ENCODE measurements around the gene FGFRL1. TPM values are rescaled to one million over a fixed set of nuclear protein-coding genes. Genes with fewer than 3 reads are reported as not detected.

Gene FGFRL1
- total RNA-seq, 6 experiments from 2014 or later, result 27.9 to 60.1 (median 45.7) TPM

DNA sequence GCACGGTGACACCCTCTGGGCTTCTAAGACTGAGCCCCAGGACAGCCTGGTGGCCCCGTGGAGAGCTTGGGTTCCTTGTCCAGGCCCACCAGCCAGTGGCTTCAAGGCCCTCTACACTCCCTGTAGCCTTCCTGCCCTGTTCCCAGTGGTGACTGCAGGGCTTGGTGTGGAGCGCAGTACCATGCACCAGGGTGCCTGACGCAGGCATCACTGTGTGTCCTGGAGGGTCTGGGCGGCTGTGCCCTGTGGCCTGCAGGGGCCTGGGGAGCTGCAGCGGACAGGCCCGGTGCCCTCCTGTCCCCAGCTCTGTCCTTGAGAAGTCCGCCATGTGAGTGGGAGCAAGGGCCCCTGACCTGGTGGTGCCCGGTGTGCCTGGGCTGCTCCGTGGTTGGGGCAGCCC is 4.3 kb downstream of the FGFRL1 start:
- Histone ChIP-seq H3K36me3 (peaks cover 0 to 8% (median 0%) of the 10 kb centered on the region in 4 donors), H3K27ac (no peak overlapping the region), H3K9me3 (no peaks in the 10 kb centered on the region), H3K4me1 (peaks cover 0 to 18% (median 7%) of the 10 kb centered on the region in 4 donors), H3K4me3 (no peak overlapping the region), H3K27me3 (no peaks in the 10 kb centered on the region)
- WGBS (ENCODE audit: insufficient coverage, low coverage, low lambda C conversion rate, missing lambda C conversion rate), result no CpG with 5 or more reads among the region's 10 CpGs
- no peak for ATAC-seq
- TF ChIP-seq POLR2A (IDR thresholded peaks at IDR 0.05), result no peak
- TF ChIP-seq, protein P1, sequence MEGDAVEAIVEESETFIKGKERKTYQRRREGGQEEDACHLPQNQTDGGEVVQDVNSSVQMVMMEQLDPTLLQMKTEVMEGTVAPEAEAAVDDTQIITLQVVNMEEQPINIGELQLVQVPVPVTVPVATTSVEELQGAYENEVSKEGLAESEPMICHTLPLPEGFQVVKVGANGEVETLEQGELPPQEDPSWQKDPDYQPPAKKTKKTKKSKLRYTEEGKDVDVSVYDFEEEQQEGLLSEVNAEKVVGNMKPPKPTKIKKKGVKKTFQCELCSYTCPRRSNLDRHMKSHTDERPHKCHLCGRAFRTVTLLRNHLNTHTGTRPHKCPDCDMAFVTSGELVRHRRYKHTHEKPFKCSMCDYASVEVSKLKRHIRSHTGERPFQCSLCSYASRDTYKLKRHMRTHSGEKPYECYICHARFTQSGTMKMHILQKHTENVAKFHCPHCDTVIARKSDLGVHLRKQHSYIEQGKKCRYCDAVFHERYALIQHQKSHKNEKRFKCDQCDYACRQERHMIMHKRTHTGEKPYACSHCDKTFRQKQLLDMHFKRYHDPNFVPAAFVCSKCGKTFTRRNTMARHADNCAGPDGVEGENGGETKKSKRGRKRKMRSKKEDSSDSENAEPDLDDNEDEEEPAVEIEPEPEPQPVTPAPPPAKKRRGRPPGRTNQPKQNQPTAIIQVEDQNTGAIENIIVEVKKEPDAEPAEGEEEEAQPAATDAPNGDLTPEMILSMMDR (IDR thresholded peaks at IDR 0.05), result no peak
- DNase-seq, result no peak
- intact Hi-C loops (cut with DNase I), result no loop called here

DNA sequence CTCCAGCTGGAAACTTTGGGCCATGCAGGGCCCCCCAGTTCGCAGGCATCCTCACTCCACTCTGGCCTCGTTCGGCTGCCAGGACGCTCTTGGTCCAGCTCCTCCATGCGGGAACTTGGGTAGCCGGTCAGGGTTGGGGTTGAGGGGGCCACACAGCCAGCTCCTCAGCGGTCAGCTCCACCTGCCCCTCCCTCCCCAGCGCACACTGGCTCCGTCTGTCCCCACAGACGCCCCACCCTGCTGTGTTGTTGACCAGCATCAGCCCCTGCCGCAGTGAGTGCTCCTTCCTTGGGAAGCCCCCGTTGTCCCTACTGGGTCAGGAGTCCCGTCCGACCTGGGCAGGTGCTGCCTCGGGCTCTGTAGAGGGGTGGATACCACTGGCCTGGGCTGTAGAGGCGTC is 5.8 kb downstream of the FGFRL1 start:
- no peak for ATAC-seq
- TF ChIP-seq, protein P1 (IDR thresholded peaks at IDR 0.05), result no peak
- TF ChIP-seq POLR2A (IDR thresholded peaks at IDR 0.05), result no peak
- DNase-seq, result no peak

DNA sequence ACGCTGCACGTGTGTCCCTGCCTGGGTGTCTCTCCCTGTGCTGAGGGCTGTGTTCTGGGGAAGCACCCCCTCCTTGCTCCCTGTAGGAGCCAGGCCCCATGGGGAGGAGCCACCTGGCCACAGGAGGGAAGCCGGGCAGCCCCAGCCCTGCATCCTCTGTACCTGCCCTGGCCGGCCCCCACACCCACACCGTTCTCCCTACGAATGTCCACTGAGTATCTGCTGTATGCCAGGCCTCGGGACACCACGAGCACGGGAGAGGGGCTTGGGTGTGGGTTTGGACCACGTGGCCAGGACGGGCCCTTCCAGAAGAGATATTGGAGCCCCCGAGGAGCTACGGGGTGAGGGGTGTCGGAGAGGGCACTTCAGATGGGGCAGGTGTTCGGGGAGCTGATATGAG is 6.3 kb downstream of the FGFRL1 start:
- WGBS (ENCODE audit: insufficient coverage, low coverage, low lambda C conversion rate, missing lambda C conversion rate), result 90% methylated on average over 6 of the region's 15 CpGs
- ATAC-seq (no peak), DNase-seq (no peak)
- TF ChIP-seq, protein P1 (IDR thresholded peaks at IDR 0.05), result no peak
- no peak for TF ChIP-seq POLR2A (IDR thresholded peaks at IDR 0.05)
- Histone ChIP-seq H3K9me3 (no peaks in the 10 kb centered on the region), H3K36me3 (peaks cover 0 to 8% (median 0%) of the 10 kb centered on the region in 4 donors), H3K4me3 (no peak overlapping the region), H3K4me1 (peaks cover 0 to 12% (median 6%) of the 10 kb centered on the region in 4 donors), H3K27ac (no peak overlapping the region), H3K27me3 (no peaks in the 10 kb centered on the region)
- intact Hi-C loops (cut with DNase I), result no loop called here

More for the DNA sequence above, 5.8 kb downstream of the FGFRL1 start:
- Histone ChIP-seq H3K4me1 (peaks cover 0 to 14% (median 6%) of the 10 kb centered on the region in 4 donors), H3K27ac (no peak overlapping the region), H3K27me3 (no peaks in the 10 kb centered on the region), H3K9me3 (no peaks in the 10 kb centered on the region), H3K4me3 (no peak overlapping the region), H3K36me3 (peaks cover 0 to 8% (median 0%) of the 10 kb centered on the region in 4 donors)
- WGBS (ENCODE audit: insufficient coverage, low coverage, low lambda C conversion rate, missing lambda C conversion rate), result no CpG with 5 or more reads among the region's 16 CpGs
- intact Hi-C loops (cut with DNase I), result no loop called here

DNA sequence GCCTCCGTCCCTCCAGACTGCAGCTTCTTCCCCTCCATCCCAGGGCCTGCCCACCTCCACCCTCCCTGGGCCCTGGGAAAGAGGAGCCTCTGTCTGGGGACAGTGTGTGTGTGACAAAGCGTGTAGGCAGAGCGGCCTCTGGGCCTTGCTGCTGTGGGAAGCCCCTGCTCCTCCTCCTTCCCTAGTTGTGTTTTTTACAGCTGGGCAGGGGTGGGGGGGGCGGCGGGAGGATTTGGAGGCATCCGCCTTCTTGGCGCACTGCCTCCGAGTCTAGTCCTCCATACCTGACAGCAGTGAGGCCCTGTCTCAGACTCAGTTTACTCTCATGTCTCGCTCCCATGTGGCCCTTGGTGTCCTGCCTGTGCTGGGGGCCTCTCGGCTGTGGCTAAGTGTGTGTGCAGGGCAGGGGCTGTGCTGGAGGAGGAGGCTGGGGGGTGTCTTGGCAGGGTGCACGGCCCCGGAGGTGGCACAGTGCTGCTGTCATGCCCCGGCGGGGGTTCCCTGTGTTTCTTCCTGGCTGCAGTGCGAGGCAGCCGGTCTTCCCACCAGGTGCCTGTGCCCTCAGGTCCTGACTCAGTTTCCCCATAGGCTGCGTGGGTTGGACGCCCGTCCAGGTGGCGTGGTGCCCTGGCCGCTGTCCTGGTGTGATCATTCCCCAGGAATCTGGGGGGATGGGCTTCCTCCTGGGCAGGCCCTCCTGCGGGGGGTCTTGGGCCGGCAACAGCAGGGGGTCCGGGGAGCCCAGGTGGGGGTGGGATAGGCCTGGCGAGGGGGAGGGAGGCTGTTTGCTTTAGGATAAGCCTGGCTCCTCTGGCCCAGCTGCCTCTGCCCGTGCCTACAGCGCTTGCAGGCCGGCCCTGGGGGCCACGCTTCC is 7.0 kb downstream of the FGFRL1 start:
- Histone ChIP-seq H3K27me3 (no peaks in the 10 kb centered on the region), H3K36me3 (peaks cover 0 to 3% (median 0%) of the 10 kb centered on the region in 4 donors), H3K27ac (no peak overlapping the region), H3K9me3 (no peaks in the 10 kb centered on the region), H3K4me3 (no peak overlapping the region), H3K4me1 (peaks cover 0 to 6% (median 3%) of the 10 kb centered on the region in 4 donors)
- DNase-seq (no peak), ATAC-seq (no peak)
- no CpG with 5 or more reads among the region's 29 CpGs for WGBS (ENCODE audit: insufficient coverage, low coverage, low lambda C conversion rate, missing lambda C conversion rate)
- no peak for TF ChIP-seq POLR2A (IDR thresholded peaks at IDR 0.05)
- TF ChIP-seq, protein P1 (IDR thresholded peaks at IDR 0.05), result no peak
- intact Hi-C loops (cut with DNase I), result no loop called here

Data from right lobe of liver (tissue), 6 donors.